Fibroblast of skin of right biceps (primary cell): Measurements from ENCODE around the gene C4orf33.
"Not testable (repeated sequence)": the region's sequence is repeated elsewhere in the genome, so short reads cannot be mapped to it uniquely, and the experiment has no call there.

Source experiments
- DNase-seq: peaks from one replicate; pipeline ENCODE4 v3.0.0-alpha.2; 2013

The C4orf33 gene, protein sequence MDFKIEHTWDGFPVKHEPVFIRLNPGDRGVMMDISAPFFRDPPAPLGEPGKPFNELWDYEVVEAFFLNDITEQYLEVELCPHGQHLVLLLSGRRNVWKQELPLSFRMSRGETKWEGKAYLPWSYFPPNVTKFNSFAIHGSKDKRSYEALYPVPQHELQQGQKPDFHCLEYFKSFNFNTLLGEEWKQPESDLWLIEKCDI

DNA sequence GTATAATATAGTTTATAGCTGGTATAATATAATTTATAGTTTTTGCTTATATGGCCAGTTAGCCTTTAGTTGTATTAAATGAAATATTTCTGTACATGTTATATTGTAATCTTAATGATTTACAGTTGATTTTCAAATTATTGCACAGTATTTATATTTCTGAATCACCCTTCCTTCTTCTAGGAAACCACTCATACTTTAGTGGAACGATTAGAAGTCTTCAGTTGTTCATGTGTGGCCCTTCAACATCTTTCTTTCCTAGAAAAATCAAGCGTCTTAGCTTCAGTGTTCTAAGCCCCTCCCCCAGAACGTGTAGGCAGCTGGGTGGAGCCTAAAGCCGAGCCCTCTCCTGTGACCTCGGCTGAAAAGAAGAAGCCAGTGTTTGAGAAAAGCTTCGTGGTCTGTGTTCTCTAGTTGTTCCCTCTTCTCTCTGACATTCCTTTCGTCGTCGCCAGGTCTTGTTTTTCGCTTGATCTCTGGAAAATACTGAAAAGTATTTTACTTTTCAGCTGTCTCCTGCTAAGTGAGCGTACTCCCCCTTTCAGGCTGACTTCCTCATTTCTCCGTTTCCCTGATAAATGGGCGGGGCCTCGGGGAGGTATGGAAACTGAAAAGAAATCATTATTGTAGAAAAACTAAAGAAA, at the start of gene C4orf33:
C4orf33 (plus strand) TSS at position 342 of the 644 bp plus-strand sequence. CDS start 6,459 bp downstream, outside the sequence.
- DNase-seq, result peak; percentile 67

GRCh38 chr4:129059028-129059427, 36.9 kb upstream of the C4orf33 start:
- no peak for DNase-seq

GRCh38 chr4:129062580-129062979, 33.4 kb upstream of the C4orf33 start:
- no peak for DNase-seq

- DNase-seq, result no peak
Observed at GRCh38 chr4:129063640-129064039, 32.3 kb upstream of the C4orf33 start.

DNA sequence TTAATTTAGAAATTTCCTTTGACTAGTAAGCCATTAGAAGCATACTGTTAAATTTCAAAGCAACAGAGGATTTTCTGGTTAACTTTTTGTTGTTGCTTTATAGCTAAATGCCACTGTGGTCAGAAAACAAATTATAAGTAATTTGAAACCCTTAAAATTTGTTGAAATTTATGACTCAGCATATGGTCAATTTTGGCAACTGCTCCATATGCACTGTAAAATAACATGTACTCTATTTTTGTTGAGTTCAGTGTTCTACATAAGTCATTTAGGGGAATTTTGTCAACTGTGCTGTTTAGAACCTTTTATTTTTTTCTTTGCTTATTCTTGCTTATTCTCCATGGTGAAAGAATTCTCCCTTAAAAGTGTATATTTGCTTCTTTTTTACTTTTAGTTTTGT, 31.2 kb upstream of the C4orf33 start:
- DNase-seq, result peak; percentile 60

DNA sequence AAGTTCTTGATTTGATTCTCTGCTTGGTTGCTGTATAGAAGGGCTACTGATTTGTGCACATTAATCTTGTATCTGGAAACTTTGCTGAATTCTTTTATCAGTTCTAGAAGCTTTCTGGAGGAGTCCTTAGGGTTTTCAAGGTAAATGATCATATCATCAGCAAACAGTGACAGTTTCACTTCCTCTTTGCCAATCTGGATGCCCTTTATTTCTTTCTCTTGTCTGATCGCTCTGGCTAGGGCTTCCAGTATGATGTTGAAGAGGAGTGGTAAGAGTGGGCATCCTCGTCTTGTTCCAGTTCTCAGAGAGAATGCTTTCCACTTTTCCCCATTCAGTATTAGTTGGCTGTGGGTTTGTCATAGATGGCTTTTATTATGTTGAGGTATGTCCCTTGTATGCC, 26.4 kb upstream of the C4orf33 start:
- DNase-seq, result not testable (repeated sequence)

DNA sequence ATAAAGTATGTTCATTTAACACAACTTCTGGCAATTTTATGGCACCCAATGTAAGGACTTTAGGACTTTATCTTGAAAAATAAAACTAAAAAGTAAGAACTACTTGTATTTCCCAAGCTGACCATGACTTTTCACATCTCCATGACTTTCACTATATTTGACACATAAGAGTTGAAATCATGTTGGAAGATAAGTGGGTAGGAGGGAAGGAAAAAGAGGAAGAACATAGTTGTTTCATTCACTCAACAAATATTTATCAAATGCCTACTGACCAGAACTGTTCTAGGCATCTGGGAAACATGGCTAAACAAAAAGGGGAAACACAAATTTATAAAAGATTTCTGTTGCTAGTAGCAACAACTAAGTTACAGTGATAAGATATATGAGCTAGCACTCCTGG, 18.6 kb upstream of the C4orf33 start:
- no peak for DNase-seq

DNA sequence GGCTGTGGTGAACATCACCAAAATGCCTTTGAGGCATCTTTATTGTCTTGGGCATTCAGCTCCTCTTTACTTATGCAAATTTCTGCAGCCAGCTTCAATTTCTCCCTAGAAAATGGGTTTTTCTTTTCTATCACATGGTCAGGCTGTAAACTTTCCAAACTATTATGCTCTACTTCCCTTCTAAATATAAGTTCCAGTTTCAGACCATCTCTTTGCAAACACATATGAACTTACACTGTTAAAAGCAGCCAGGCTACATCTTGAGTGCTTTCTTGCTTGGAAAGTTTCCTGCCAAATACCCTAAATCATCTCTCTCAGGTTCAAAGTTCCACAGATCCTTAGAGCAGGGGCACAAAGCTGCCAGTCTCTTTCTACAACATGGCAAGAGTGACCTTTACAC, 15.8 kb upstream of the C4orf33 start:
- no peak for DNase-seq

DNA sequence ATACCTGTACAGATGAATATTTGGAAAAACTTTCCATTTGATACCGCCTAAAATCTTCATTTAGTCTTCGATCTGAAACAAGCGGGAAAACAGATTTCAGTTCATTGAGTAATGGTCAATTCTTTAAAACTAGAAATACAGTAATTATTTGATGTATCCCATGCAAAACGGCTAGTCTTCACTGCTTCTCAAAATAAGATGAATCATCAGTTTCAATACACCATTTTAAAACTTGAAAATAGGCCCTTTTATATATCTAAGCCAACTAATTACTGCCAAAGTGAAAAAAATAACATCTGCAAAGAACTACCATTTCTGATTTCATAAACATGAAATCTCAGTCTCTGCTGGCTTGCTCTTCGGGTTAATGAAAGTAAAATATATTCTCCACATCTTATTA, 13.7 kb upstream of the C4orf33 start:
- DNase-seq, result no peak

DNA sequence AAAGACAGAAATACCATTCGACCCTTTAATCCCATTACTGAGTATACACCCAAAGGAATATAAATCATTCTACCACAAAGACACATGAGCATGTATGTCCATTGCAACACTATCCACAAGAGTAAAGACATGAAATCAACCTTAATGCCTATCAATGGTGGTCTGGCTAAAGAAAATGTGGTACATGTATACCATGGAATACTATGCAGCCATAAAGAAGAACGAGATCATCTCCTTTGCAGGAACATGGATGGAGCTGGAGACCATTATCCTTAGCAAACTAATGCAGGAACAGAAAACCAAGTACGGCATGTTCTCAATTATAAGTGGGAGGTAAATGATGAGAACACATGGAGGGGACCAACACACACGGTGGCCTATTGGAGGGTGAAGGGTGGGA, 10.5 kb upstream of the C4orf33 start:
- no peak for DNase-seq

DNA sequence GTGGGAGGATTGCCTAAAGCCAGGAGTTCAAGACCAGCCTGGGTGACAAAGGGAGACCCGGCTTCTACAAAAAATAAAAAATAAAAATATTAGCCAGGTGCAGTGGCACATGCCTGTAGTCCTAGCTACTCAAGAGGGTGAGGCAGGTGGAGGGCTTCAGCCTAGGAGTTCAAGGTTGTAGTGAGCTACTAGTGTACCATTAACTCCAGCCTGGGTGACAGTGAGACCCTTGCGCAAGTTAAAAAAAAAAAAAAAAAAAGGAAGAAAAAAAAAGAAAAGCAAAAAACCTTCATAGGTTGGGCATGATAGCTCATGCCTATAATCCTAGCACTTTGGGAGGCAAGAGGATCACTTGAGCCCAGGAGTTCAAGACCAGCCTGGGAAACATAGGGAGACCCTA, 8.4 kb upstream of the C4orf33 start:
- no peak for DNase-seq

GRCh38 chr4:129092631-129093190, 3.2 kb upstream of the C4orf33 start:
- DNase-seq, result peak; percentile 8

DNA sequence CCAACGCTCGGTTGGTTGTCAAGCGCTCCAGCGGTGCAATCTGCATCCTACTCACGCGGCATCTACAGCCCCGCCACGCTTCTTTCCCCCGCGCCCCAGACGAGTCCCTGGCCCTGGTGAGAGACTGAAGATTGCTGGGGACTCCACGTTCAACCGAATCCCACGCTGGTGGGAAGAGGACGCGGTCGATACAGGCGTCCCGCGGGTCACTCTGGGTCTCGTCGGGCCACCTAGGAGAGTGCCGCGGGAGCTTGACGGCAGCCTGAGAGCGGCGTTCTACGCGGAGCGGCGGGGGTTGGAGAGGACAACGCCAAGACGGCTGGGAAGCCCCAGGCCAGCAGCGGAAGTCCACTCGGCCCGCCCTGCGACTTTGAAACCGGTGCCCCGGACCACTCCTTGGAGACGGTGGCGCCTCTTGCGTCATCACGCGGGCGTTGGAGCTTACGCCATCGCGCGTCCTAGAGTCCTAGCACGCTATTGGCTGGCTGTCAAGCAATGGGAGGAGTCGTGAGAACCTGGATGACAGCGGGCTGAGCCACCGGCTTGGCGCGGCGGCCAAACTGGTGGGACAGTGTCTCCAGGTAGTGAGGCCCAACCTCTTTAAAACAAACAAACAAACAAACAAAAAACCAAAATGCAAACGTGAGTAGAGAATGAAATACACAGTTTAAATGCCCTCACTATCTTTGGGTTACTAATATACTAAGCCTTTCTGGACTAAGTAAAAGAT, 2.6 kb upstream of the C4orf33 start, which contains the start of gene SCLT1:
SCLT1 (minus strand) TSS at position 349 of the 730 bp plus-strand sequence. CDS start 436 bp downstream, outside the sequence.
- DNase-seq, result peak; percentile 99

DNA sequence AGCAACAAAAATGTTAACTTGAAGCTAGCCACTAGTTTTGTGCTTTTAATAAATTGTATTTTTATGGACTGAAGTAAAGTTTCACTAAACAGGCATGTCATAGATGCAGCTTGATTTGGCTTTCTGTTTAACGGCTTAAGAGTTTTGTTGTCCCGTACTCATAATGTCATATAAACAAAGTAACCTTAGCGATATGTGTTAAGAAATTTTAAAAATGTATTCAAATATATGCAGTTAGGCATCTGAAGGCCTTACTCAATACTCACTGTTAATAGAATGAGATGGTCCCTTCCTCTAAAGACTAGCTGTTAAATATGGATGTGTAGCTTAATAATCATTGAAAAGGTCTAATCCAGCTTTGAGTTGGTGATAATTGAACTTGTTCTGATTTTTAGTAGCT, 1.6 kb upstream of the C4orf33 start:
- DNase-seq, result no peak

- no peak for DNase-seq
Observed at GRCh38 chr4:129098531-129099001, 2.6 kb downstream of the C4orf33 start.

GRCh38 chr4:129109965-129110824, 14.2 kb downstream of the C4orf33 start:
- DNase-seq, result no peak

DNA sequence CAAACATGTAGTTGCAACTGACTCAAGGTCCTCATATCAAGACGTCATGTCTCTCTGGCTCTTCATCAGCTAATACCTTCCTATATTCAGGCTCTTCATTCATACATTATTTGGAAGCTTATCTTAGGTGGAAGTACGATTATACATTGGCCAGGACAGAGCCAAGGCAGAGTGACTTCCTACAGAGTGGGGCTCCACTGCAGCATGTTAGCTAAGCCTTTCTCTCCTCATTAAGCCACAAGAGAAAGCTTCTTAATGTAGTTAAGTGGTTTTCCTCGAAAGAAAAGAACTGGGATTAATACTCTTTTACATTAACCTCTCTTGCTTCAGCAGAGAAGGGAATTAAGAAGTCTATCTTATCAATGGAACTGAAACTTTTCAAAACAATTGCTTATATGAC, 15.0 kb downstream of the C4orf33 start:
- DNase-seq, result no peak

GRCh38 chr4:129111919-129112318, 16.0 kb downstream of the C4orf33 start:
- DNase-seq, result no peak

DNA sequence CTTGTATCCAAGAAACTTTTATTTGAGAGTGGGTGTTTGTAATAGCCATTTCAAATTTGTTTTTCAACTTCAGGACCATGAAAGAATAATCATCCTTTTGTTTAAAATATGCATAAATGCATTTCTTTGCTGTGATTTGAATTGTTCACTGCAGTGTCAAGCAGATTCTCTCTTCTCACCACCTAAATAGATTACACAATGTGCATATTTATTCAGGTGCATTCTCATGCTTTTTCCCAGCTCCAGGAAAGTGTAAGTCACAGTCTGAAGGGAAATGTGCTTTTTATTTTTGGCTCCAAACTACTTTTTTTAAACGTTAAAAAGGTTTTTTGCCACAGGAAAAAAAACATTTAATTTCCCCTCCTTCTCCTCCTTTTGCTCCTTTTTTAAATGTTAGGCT, 17.5 kb downstream of the C4orf33 start:
- no peak for DNase-seq

GRCh38 chr4:129113919-129114318, 18.0 kb downstream of the C4orf33 start:
- no peak for DNase-seq

DNA sequence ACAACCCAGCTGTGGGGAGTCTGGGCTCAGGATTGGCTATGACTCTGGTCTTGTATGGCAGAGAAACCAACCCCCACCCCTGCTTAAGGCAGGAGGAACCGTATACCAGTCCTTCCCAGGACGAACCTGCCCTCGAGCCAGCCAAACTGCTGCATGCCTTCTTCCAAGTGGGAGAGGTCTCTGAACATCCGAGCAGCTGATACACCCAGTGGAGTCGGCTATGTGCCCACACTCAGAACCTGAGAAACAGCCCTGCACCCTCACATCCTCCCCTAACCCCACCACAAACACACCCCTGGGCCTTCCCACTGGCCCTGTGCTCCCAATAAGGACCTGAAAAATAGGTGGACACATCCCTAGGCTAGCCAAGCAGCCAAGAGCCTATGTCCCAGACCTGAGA, 21.8 kb downstream of the C4orf33 start:
- no peak for DNase-seq

DNA sequence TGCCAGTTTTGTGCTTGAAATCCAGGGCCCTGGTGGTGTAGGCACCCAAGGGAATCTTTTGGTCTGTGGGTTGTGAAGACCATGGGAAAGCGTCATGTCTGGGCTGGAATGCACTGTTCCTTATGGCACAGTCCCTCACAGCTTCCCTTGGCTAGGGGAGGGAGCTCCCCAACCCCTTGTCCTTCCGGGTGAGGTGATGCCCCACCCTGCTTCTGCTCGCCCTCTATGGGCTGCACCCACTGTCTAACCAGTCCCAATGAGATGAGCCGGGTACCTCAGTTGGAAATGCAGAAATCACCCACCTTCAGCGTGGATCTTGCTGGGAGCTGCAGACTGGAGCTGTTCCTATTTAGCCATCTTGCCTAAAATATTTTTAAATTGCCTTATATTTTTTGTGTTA, 30.7 kb downstream of the C4orf33 start:
- not testable (repeated sequence) for DNase-seq

DNA sequence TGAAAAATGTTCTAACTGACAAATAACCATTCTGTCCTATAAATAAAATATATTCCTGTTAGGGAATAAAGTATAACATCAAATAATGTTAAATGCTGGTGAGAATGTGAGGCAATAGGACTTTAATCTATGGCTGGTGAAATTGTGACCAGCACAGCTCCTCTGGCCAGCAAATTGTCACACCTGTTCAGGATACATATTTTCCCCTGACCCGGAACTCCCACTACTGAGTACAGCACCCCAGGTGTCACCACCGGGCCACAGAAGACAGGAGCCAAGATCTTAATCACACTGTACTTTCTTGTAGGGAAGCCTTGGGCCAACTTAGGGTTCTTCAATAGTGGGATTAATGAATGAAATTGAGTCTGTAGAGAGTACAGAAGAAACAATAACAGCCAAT, 33.2 kb downstream of the C4orf33 start:
- DNase-seq, result no peak
